ENCODE results near the gene RAB34.

RAB34 gene

DNA sequence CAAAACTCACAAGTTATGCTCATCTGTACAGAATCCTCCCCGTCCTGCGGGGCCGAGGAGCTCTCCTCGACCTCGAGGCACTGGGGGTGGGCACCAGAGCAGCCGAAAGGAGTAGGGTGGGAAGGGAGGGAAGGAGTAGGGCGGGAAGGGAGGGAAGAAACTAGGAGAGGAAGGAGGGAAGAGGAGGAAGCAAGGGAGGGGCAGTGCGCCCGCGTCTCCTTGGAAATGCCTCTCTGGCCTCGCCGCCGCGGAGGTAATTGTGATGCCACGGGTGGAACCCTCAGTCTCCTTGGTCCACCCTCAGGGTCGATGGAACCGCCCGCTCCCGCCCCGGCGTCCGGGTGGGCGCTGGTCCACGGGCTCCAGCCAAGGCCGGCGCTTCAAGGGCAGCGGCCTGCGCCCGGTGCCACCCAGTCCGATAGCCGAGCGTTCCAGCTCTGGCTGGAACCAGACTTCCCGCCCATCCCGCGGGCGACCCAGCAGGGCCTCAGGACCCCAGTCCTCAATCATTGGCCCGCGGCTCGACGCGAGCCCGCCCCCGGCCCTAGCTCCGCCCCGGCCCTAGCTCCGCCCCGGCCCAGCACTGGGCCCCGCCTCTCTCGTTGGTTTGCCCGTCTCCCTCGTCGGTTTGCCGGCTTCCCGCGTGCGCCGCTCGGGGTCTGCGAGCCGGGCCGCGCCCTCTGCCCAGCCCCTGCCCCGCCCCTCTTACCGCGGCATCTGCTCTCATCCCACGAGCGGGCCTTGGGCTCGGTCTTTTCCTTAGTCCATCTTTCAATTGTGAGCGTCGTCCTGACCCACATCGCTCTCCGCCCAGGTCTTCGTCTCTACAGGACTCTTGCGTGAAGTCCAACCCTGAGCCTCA lies 6.6 kb downstream of the RAB34 start:
- DNase-seq: peak; percentile 91

DNA sequence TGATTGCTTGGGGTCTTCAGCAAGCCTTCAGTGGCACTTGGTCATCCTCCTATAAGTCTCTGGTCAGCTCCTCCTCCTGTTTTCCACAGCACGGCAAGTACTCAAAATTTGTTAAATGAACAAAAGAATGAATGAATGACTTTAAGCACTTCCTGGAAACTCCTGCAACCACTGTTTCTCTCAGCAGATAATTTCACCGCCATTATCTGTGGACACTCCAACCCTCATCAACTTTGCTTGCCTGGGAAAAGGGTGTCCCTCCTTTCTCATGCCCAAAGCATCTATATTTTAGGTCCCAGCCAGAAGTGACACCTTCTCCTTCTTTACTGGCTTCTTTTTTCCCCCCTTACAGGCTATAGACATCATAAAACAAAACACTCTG lies 10.3 kb downstream of the RAB34 start:
- DNase-seq: no peak

DNA sequence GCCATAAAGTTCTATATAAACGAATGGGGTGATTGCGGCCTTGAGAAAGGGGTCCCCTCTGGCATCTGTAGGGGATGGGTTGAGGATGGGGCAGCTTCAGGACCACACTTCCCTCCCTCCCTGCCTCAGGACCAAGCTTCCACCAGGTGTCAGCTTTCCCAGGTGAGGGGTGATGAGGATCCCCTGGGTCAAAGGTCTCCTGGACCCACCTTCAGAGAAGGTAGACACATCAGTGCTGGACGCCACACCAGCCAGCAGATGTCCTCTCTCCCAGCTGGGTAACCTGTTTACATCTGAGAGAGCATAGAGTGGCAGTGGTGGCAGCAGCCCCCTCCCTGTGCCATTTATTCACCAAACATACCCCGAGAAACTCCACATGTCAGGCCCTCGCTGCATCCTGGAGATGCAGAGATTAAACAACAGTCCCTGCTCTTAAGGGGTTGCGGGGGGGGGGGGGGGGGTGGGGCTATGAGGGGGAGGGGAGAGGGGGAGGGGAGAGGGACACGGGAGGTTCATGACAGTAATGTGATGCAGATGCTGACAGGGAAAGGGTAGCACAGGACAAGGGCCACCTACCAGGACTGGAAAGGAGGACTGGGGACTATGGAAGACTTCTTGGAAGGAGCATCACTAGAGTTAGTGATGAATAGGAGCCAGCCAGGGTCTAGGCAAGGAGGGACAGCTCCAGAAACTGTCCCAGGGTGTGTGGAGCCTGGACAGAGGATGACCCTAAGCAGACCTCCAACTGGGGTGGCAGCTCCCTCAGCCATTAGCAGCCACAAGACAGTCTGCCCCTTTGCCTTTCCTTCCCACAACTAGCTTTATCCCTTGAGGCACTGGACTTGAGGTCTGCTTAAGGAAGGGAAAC lies 11.0 kb downstream of the RAB34 start:
- no peak for DNase-seq

DNA sequence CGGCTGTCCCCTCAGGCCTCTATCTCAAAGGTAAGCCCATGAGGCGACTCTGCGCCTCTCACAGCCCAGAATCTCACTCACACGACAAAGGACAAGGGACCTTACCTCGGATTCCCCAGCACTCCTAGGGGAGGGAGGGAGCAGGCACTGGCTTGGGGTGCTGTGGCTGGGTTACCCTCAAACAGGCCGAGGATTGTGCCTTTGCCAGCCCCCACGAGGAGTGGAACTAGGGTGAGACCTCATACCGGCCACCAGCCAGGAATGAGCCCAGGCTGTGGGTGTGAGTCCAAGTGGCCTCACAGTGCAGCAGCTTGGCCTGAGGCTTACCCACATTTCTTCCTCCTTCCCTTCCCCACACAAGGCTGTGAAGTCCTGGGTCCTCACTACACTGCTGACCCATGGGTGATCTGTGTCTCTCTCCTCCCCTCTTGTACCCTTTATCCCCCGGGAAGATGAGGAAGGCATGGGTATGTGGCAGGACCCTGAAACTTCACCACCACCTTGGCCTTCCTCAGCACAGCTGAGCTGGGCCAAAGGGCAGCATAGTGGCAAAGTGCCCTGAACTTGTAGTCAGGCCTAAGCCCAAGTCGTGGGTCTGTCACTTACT lies 11.8 kb downstream of the RAB34 start:
- no peak for DNase-seq

DNA sequence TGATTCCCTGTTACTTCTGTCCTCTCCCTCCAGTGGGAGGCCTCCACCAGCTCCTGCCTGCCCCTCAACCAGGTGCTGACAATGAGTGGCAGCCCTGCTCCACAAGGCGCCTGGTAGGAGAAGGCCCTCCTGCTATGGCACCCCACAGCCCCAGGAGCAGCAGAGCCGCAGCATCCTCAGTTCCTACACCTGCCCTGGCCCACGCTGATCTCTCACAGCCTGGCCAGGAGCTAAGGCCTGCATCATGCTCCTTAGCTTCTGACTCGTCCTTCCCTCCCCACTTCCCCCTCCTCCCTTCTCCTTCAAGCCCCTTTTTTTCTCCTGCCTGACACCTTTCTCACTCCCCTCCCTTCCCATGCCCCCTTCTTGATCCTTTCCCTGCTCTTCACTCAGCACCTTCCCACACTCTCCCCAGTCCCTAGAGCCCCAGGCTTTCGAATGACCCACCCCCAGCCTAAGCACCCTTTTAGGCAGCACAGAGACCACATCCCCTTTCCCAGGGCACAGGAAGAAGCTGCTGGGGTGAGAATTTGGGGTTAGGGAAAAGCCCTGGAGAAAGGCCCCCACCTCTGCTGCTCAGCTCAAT lies 12.5 kb downstream of the RAB34 start:
- DNase-seq: no peak

DNA sequence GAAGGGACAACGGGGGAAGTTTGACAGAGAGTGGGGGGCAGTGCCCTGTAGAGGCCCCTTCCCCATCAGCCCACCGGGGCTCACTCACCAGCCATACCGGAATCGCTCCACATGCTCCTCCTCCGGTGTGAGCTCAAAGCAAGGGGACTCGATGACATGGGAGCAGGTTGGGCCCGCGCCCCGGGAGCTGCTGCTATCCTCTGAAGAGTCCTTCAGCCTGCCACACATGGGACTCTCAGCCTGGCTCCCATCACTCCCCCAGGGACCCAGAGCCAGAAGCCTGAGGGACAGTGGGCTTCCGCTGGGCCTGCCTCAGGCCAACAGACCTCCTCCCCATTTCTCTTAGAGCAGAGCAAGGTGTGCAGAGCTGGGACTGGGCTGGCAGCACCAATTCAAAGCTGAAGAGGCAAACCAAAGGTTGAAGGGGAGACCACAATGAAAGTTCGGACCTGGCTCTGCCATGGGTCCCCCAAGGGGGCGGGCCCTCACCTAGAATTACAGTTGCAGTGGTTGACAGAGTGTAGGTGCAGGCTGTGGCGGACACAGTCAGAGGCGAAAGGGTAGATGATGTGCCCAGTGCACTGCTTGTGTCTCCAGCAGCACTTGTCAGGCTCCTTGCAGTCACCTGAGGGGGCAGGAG lies 13.3 kb downstream of the RAB34 start:
- DNase-seq: no peak

DNA sequence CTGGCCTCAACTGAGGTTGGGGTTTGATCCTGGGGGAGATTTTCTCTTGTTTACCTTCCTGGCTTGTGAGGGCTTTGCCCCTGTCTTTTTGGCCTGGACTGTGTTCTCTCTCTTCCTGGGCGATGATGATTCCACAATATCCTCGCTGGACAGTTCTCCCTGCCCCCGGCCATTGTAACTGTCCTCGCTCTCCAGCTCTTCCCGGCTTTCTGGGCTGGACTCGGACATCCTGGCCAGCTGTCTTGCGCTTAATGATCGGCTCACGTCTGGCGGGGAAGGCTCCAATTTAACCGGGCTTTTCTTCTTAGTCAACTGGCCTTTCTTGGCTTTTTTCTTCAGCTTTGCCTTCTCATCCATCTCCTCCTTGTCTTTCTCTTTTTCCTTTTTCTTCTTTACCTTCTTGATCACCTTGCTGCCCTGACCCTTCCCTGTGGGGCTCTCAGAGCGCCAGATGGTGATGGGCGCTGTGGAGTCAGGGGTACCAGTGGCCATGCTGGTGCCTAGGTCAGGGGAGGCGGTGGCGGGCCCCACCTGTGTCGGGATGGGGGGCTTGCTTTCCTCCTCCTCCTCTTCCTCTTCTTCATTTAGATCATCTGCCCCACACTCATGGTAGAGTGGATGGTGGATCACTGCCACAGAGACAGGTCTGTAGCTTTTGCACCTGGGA lies 14.0 kb downstream of the RAB34 start:
- no peak for DNase-seq

DNA sequence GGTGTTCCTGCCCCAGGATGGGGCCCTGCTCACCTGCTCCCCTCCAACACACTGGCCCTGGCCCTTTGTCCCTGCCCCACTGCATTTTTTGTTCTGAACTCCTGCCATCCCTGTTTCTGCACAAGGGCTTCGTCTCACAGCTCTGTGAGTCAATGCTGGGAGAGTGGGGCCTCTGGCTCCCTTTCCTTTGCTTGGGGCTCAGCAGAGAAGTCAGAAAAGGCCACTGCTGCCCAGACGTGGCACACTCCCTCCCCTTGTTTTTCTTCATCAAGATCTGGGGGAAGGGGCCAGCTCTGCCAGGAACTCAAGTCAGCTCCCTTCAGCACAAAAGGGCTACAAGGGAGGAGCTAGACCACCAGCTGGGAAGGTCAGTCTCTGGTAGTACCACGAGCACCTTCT lies 14.9 kb downstream of the RAB34 start:
- DNase-seq: no peak

DNA sequence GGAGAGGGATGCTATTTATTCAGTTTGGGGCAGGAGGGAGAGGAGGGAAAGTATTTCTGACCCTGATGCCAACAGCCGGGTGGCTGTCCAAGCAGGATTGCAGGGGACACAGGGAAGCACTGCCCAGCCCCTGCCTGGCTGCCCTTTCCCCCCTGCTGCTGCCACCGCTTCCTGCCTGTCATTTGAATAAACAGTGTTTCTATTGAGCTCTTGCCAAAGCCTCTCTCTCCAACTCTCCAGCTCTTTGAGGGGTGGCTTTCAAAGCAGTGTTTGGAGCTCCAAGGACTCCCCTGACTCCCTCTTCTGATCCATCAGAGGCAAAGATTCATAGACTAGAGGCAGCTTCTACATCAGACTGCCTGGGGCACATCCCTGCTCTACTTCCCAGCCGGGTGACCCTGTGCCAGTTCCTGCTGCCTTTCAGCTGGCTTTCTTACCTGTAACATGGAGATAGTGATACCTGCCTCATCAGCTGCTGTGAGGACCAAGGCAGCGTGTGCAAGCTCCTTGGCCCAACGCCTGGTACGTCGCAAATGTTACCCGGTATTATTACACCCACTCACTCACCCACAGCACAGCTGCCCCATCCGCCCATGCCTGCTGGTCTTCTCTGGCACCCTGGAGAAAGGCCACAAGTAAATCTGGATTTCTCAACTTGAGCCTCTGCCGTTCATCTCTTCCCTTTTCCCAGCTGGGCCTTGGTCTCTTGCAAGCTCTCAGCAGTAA lies 15.5 kb downstream of the RAB34 start:
- no peak for DNase-seq

DNA sequence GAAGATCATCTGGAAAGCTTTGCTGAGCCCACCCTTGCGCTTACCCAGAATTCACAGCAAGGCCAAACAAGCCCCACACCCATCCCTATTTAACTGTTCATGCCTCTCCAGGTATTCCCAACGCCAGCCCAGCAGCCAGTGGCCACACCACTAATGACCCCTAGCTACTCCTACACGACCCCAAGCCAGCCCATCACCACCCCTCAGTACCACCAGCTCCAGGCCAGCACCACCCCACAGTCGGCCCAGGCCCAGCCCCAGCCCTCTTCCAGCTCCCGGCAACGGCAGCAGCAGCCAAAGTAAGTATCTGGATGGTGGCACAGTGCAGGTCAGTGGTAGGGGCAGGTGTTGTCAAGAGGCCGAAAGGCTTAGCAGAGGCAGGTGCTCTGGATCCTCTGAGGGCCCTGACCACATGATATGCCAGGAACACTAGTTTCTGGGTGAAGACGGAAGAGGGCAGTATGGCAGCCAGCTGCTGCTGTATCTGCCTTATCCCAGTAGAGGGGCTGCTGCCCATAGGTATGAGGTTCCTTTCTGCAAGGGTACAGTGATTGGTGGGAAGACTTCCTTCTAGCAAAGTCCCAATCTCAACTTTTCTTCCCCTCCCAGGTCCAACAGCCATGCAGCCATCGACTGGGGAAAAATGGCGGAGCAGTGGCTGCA lies 16.7 kb downstream of the RAB34 start:
- DNase-seq: no peak

DNA sequence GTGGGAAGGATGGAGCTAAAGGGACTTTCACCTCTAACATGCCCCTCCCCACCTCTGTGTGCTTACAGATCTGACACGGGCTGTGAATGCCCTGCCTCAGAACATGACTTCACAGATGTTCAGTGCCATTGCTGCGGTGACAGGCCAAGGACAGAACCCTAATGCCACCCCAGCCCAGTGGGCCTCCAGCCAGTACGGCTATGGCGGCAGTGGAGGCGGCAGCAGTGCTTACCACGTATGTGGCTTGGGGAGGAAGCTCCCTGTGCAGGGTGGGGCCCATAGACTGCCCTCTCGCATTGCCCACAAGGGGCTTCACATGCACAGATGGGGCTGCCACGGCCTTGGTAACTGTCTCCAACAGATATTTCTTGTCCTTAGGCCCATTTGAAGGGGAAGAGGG lies 17.4 kb downstream of the RAB34 start:
- no peak for DNase-seq

DNA sequence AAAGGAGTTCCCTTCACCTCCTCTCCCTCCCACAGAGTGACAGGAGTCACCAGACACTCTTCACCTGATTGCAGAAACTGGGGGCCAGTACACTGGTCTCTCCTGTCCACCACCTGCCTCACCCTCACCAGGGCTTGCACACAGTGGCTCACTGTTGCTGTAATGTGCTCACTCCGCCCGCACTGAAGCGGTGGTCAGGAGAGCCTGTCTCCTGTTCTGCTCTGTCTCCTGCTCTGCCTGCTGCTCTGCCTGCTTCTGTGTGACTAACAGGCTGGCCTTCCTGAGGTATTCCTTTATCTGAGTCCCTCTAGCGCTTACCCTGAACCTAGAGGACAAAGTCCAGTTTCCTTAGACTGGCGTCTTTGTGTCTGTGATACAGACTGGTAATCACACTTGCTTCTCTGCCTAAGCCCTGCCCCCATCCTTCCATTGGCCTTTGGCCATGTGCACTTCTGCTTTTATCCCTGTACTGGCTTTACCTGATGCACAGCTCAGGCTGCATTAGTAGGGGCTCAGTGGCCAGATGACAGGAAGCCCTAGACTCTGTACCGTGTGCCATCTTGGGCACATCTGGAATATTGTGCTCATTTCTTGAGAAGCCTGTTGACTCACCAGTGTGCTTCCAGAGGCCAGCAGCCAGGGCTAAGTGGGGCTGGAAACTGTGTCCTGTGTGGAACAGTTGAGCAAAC lies 19.3 kb downstream of the RAB34 start:
- DNase-seq: no peak

DNA sequence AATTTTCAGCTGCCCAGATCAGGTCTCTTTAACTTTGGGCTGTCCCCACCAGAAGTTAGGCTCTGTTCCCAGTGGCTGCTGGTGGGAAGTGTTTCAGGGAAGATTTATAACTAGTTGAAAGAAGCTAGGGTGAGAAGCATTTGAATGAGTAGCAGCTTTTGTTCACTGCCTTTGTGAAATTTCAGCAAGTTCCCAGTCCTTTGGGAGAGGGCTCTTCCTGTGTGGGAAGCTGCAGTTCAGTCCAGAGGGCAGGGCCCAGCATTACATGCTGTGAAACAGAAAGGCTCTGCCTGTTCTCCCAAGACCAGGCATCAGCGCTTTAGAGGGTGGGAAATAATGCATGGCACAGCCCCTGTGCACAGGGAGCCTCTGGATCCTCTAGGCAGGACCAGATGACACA lies 23.8 kb downstream of the RAB34 start:
- DNase-seq: no peak

DNA sequence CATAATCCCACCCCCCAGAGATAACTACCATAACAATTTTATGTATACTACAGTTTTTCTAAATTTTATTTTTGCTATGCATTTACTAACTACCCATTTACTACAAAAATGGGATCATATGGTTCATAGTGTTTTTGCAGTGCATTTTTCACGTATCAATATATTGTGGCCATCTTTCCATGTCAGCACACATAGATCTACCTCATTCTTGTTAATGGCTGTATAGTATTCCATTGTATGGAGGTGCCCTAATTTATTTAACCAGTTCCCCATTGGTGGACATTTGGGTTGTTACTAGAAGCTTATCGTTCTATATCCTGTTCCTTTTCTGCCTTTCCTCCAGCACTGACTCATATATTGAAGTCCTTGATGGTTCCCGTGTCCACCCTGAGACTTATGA lies 28.7 kb downstream of the RAB34 start:
- DNase-seq: no peak

DNA sequence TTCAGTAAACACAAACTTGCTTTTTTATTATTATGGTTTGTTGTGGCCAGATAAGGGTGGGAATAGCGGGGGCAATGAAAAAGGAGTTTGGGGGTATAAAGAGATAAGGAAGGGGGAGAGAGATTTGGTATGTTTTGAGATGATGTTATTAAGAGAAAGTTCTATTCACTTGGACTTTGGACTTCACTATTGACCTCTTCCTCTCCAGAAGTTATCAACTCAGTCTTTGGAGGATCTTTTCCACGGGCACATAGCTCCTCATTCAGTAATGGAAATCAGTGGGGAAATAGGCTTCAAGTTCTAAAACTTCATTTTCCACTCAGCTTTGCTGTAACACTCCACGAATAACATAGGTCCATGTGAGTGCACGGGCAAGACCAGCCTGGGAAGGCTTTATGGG lies 29.2 kb downstream of the RAB34 start:
- DNase-seq: no peak

DNA sequence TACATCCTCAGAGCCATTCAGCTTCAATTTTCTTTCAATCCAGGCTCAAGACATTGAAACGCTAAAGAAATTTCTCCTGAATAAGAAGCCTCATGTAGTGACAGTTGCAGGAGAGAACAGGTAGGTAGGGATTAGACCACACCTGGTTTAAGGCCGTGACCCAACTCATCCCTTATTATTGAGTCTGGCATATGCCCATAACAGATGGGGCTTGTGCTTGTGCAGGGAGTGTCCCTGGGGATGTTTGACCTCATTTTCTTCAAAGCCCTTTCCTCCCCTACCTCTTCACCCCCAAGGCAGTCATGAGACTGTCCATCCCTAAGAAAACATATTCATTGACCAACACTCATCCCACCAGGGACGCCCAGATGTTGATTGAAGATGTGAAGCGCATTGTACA lies 31.4 kb downstream of the RAB34 start:
- no peak for DNase-seq

DNA sequence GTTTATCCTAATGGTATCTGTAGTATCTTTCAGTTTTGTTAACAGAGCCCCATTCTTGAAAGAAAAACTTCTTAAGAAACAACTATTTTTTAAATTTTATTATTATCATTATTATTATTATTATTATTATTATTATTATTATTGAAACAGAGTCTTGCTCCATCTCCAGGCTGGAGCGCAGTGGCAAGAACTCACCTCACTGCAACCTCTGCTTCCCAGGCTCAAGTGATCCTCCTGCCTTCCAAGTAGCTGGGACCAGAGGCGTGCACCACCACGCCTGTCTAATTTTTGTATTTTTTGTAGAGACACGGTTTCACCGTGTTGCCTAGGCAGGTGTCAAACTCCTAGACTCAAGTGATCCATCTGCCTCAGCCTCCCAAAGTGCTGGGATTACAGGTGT lies 32.3 kb downstream of the RAB34 start:
- DNase-seq: no peak

DNA sequence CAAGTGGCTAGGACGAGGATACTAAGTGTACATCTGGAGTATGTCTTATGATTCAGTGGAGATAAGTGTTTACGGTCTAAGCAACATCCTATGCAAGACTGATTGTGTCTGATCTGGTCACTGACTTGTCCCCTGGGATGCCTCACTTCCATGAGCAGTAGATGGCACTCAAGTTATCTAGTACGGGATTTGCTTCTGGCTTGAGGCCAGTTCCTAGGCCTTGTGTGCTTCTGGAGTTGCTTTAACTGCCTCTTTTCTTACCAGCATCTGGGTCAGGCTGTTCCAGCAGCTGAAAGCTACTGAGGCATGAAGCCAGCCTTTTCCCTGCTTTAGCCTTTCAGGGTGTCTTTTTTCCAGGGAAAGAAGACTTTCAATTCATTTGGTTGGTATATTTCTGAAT lies 32.7 kb downstream of the RAB34 start:
- DNase-seq: peak; percentile 38

DNA sequence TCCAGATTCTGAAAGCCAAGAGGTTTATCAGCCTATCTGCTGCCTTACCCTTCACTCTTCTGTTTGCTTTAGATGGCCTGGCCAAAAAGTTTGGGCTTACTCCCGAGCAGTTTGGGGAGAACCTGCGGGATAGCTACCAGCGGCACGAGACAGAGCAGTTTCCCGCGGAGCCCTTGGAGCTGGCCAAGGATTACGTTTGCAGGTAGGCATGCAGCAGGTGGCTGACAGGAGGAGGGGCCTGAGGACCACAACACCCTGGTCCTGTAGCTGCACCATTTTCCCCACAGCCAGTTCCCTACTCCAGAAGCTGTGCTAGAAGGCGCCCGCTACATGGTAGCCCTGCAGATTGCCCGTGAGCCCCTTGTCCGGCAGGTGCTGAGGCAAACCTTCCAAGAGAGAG lies 35.0 kb downstream of the RAB34 start:
- DNase-seq: no peak

DNA sequence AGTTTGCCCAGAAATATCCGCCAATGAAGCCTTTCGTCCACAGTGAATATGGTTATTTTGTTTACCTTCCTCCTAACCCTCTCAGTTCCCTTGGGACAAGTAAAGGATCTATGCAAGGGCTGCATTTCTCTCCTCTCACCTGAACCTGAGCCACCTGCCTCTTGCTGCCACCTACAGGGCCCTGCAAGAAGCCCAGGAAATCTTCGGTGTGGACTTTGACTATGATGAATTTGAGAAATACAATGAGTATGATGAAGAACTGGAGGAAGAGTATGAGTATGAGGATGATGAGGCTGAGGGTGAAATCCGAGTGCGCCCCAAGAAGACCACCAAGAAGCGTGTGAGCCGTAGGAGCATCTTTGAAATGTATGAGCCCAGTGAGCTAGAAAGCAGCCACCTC lies 41.7 kb downstream of the RAB34 start:
- no peak for DNase-seq
